IPS-NIHi11 (cell line): ENCODE data around the gene LSM4.
"Not testable (repeated sequence)": the region's sequence is repeated elsewhere in the genome, so short reads cannot be mapped to it uniquely, and the experiment has no call there.

Experiments
- DNase-seq: peaks from one replicate; pipeline ENCODE4 v3.0.0; 2012; ENCODE audit warnings: mixed read lengths, low spot score

LSM4 gene

GRCh38 chr19:18340990-18341868 is 18.4 kb upstream of the LSM4 start:
- peak; percentile 70 for DNase-seq

- DNase-seq, result peak; percentile 96
Measured at GRCh38 chr19:18340190-18340989, 17.5 kb upstream of the LSM4 start, which contains the start of gene PGPEP1. Gene PGPEP1, plus strand, starts transcription at chr19:18340598. Its CDS starts 84 bp downstream, at chr19:18340682.

GRCh38 chr19:18339723-18340122 is 16.8 kb upstream of the LSM4 start:
- DNase-seq, result peak; percentile 45

GRCh38 chr19:18338541-18338940 is 15.7 kb upstream of the LSM4 start:
- DNase-seq, result no peak

GRCh38 chr19:18336121-18336520 is 13.2 kb upstream of the LSM4 start:
- DNase-seq, result no peak

- no peak for DNase-seq
Measured at GRCh38 chr19:18333680-18334079, 10.8 kb upstream of the LSM4 start.

GRCh38 chr19:18332917-18333530 is 10.1 kb upstream of the LSM4 start:
- no peak for DNase-seq

- no peak for DNase-seq
Measured at GRCh38 chr19:18330868-18331267, 8.0 kb upstream of the LSM4 start.

GRCh38 chr19:18329035-18329376 is 6.1 kb upstream of the LSM4 start:
- no peak for DNase-seq

GRCh38 chr19:18328340-18329034 is 5.6 kb upstream of the LSM4 start:
- DNase-seq, result peak; percentile 96

GRCh38 chr19:18326772-18327171 is 3.9 kb upstream of the LSM4 start:
- no peak for DNase-seq

- not testable (repeated sequence) for DNase-seq
Measured at GRCh38 chr19:18324373-18324731, 1.5 kb upstream of the LSM4 start.

- peak; percentile 64 for DNase-seq
Measured at GRCh38 chr19:18322318-18322758, 538 bp downstream of the LSM4 start.

GRCh38 chr19:18321734-18322102 is 1.2 kb downstream of the LSM4 start:
- no peak for DNase-seq

GRCh38 chr19:18320865-18321733 is 1.8 kb downstream of the LSM4 start:
- no peak for DNase-seq

- no peak for DNase-seq
Measured at GRCh38 chr19:18319591-18320135, 3.2 kb downstream of the LSM4 start.

- DNase-seq, result no peak
Measured at GRCh38 chr19:18317961-18318800, 4.7 kb downstream of the LSM4 start.

- no peak for DNase-seq
Measured at GRCh38 chr19:18313398-18313797, 9.5 kb downstream of the LSM4 start.

GRCh38 chr19:18312092-18312534 is 10.8 kb downstream of the LSM4 start:
- DNase-seq, result no peak
